ENCODE data around the gene CWC15. TPM values are rescaled to one million over a fixed set of nuclear protein-coding genes. Genes with fewer than 3 reads are reported as not detected.

The CWC15 gene
- total RNA-seq, 2 experiments from 2014 or later: 121 to 124 TPM

DNA sequence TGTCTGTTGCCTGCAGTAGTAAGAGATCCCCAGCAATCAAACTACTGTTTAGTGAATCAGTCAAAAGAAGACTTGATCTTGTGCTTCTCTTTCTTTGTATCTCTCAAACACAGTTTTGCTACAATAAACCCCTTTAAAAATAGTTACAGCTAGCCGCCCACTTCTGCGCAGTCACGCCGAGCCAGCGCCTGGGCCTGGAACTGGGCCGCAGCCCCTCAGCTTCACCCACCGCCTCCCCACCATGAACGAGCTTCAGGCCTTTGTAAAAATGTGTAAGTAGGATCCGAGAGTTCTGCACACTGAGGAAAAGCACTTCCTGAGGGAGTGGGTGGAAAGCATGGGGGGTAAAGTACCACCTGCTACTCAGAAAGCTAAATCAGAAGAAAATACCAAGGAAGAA is 60.5 kb downstream of the CWC15 start:
- Histone ChIP-seq H3K4me3 (ENCODE audit: low read length) (no peak overlapping the region), H3K36me3 (ENCODE audit: insufficient read depth, low read length) (no peaks in the 10 kb centered on the region), H3K4me1 (ENCODE audit: insufficient read depth, low read length) (no peaks in the 10 kb centered on the region), H3K9me3 (ENCODE audit: control insufficient read depth in 1 of 2, insufficient read depth in 1 of 2, low read length in 2 of 2) (no peaks in the 10 kb centered on the region), H3K27ac (ENCODE audit: low read depth in 1 of 2, low read length in 2 of 2) (no peak overlapping the region), H3K27me3 (ENCODE audit: control insufficient read depth in 1 of 2, insufficient read depth in 2 of 2, low read length in 2 of 2) (no peaks in the 10 kb centered on the region)
- no peak for ATAC-seq (ENCODE audit: poor library complexity)
- Mint-ChIP-seq H3K36me3 (ENCODE audit: low read depth) (no peaks in the 10 kb centered on the region), H3K4me3 (no peak overlapping the region), H3K9me3 (no peaks in the 10 kb centered on the region), H3K27me3 (no peaks in the 10 kb centered on the region), H3K27ac (no peak overlapping the region), H3K4me1 (ENCODE audit: low read depth) (no peaks in the 10 kb centered on the region)
- TF ChIP-seq, protein P1, sequence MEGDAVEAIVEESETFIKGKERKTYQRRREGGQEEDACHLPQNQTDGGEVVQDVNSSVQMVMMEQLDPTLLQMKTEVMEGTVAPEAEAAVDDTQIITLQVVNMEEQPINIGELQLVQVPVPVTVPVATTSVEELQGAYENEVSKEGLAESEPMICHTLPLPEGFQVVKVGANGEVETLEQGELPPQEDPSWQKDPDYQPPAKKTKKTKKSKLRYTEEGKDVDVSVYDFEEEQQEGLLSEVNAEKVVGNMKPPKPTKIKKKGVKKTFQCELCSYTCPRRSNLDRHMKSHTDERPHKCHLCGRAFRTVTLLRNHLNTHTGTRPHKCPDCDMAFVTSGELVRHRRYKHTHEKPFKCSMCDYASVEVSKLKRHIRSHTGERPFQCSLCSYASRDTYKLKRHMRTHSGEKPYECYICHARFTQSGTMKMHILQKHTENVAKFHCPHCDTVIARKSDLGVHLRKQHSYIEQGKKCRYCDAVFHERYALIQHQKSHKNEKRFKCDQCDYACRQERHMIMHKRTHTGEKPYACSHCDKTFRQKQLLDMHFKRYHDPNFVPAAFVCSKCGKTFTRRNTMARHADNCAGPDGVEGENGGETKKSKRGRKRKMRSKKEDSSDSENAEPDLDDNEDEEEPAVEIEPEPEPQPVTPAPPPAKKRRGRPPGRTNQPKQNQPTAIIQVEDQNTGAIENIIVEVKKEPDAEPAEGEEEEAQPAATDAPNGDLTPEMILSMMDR (IDR thresholded peaks at IDR 0.05): no peak
- DNase-seq: no peak
- ChIA-PET POLR2A (interaction anchor here (1.4 kb wide), 1 partner anchor 12 kb away, joined by 4 read pairs; no protein-coding TSS in a partner anchor), CTCF (no interaction called here)
- intact Hi-C loops (cut with DNase I, micrococcal nuclease): no loop called here

Other genes starting within 250 kb of the CWC15 start
- under 1 TPM in 1 of 2 experiments, not detected in 1; 0.08 TPM for gene AMOTL1, start 205.2 kb downstream of the CWC15 start, total RNA-seq
- gene KDM4D, start 153 bp upstream of the CWC15 start, total RNA-seq: under 1 TPM; 0.16 to 0.22 TPM
- not detected for gene KDM4E, start 51.7 kb upstream of the CWC15 start, total RNA-seq
- not detected for gene KDM4F, start 75.9 kb upstream of the CWC15 start, total RNA-seq
- 10 to 100 TPM; 67.2 to 67.9 TPM for gene SRSF8, start 93.4 kb upstream of the CWC15 start, total RNA-seq
- gene ENDOD1, start 116.3 kb upstream of the CWC15 start, total RNA-seq: 1 to 10 TPM; 3.8 to 4.4 TPM

Data from CD4-positive, alpha-beta T cell (primary cell).